ENCODE results near the gene SLC15A4. TPM values are rescaled to one million over a fixed set of nuclear protein-coding genes. Genes with fewer than 3 reads are reported as not detected.

SLC15A4 gene
- total and polyA plus RNA-seq, 2 of the 13 experiments (the other 11 are each of a cell fraction or from before 2014, with no cell fraction given), result 17.3 to 22.7 TPM

- TF ChIP-seq DRAP1 (CRISPR knock-in tag; IDR thresholded peaks at IDR 0.05) (no peak), IRF9 (CRISPR knock-in tag; IDR thresholded peaks at IDR 0.05; ENCODE audit: borderline replicate concordance) (peak; percentile 29; the same call in 1 of the 2 replicates), SNAPC4 (CRISPR knock-in tag; IDR thresholded peaks at IDR 0.05) (no peak), BCL3 (CRISPR knock-in tag; IDR thresholded peaks at IDR 0.05) (peak; percentile 9; the same call in 1 of the 2 replicates), ZFYVE20 (CRISPR knock-in tag; IDR thresholded peaks at IDR 0.05; ENCODE audit: borderline replicate concordance, low read depth) (no peak; the same call in 1 of the 2 replicates), ZNF121 (CRISPR knock-in tag; IDR thresholded peaks at IDR 0.05) (peak; percentile 25; the same call in 1 of the 2 replicates), NFKB2 (CRISPR knock-in tag; IDR thresholded peaks at IDR 0.05; ENCODE audit: borderline replicate concordance) (peak; percentile 11; the same call in 1 of the 2 replicates), ZNF468 (CRISPR knock-in tag; IDR thresholded peaks at IDR 0.05) (peak; percentile 56; the same call in 1 of the 2 replicates), ZNF687 (CRISPR knock-in tag; IDR thresholded peaks at IDR 0.05) (peak; percentile 54), FOXC1 (CRISPR knock-in tag; IDR thresholded peaks at IDR 0.05; ENCODE audit: borderline replicate concordance) (peak; percentile 77), GATAD1 (CRISPR knock-in tag; IDR thresholded peaks at IDR 0.05) (0 out of 2 replicates have a peak, but pooled peaks have one; percentile 20), PCBP1 (IDR thresholded peaks at IDR 0.05; ENCODE audit: borderline replicate concordance, low read depth, low read length) (0 out of 2 replicates have a peak, but pooled peaks have one; percentile 8), TEAD2 (CRISPR knock-in tag; IDR thresholded peaks at IDR 0.05) (no peak), ZFX (CRISPR knock-in tag; IDR thresholded peaks at IDR 0.05; ENCODE audit: low read depth) (peak; percentile 65), IKZF4 (CRISPR knock-in tag; IDR thresholded peaks at IDR 0.05; ENCODE audit: borderline replicate concordance, low read depth, not compliant biosample characterization) (peak; percentile 68)
Observed at GRCh38 chr12:128823216-128823915, 392 bp downstream of the SLC15A4 start (continued).
